Kidney (tissue), 14 donors: ENCODE results near the gene PNRC2. TPM values are rescaled to one million over a fixed set of nuclear protein-coding genes. Genes with fewer than 3 reads are reported as not detected.
"Not testable (repeated sequence)": the region's sequence is repeated elsewhere in the genome, so short reads cannot be mapped to it uniquely, and the experiment has no call there.

Source experiments
- DNase-seq, 5 donors: peaks; one replicate each; pipeline ENCODE4 v3.0.0-alpha.2; 2013 to 2020
- FAIRE-seq: peaks from 2 replicates; lab custom pipeline; 2012; peaks lifted over from hg19 to GRCh38; lab: Jason Lieb, UNC
- H3K27ac ChIP-seq, 2 donors: one replicate each; pipeline ENCODE4 v1.7.0; 2013; ENCODE audit warnings: low read depth in 2 of 2, low read length in 2 of 2, inconsistent platforms in 1 of 2
- H3K27me3 ChIP-seq: one replicate; pipeline ENCODE4 v1.7.1; 2013; ENCODE audit warnings: low read length, inconsistent platforms; ENCODE audit not compliant: control insufficient read depth, insufficient read depth
- H3K36me3 ChIP-seq, 3 donors: one replicate each; pipeline versions ENCODE4 v1.7.0 to v1.7.1; 2013; ENCODE audit warnings: low read length in 3 of 3, control low read depth in 1 of 3, inconsistent platforms in 1 of 3; ENCODE audit not compliant: insufficient read depth in 3 of 3, control insufficient read depth in 2 of 3
- H3K4me1 ChIP-seq, 3 donors: one replicate each; pipeline versions ENCODE4 v1.7.0 to v1.7.1; 2013; ENCODE audit warnings: low read length in 3 of 3, inconsistent platforms in 1 of 3, low read depth in 1 of 3; ENCODE audit not compliant: control insufficient read depth in 2 of 3, insufficient read depth in 2 of 3
- H3K4me3 ChIP-seq, 3 donors: one replicate each; pipeline versions ENCODE4 v1.7.0 to v1.8.1; 2013; ENCODE audit warnings: low read length in 3 of 3, control low read depth in 1 of 3, inconsistent platforms in 1 of 3
- H3K9ac ChIP-seq, 3 donors: one replicate each; pipeline versions ENCODE4 v1.7.0 to v1.7.1; 2013; ENCODE audit warnings: low read length in 3 of 3, control low read depth in 1 of 3, inconsistent platforms in 1 of 3
- H3K9me3 ChIP-seq, 3 donors: one replicate each; pipeline versions ENCODE4 v1.7.0 to v1.7.1; 2013; ENCODE audit warnings: low read length in 3 of 3, control low read depth in 1 of 3, inconsistent platforms in 1 of 3; ENCODE audit not compliant: control insufficient read depth in 2 of 3, insufficient read depth in 1 of 3
- CTCF ChIP-seq: IDR thresholded peaks from 3 replicates; pipeline ENCODE4 v1.5.1; 2012; ENCODE audit warnings: mild to moderate bottlenecking, moderate library complexity, borderline replicate concordance; ENCODE audit not compliant: insufficient read depth; ENCODE audit errors: extremely low read depth
- intact Hi-C: fragments of 100-400 bp; cut with DNase I; formaldehyde crosslinking; loops from one replicate; pipeline ENCODE4 v1.11.1; 2022
- polyA plus RNA-seq: library from polyadenylated mRNA; stranded (reverse); fragments of 350-450 nt; fragmentation: Illumina TruSeq; extraction: RNeasy Lipid Tissue Mini Kit (QIAGEN cat#74804); gene quantifications from one replicate; pipeline ENCODE4 v1.2.3, GENCODE V29; 2014; ENCODE audit warnings: low read depth, low replicate concordance; ENCODE audit not compliant: insufficient read depth
- total RNA-seq: library from RNA; stranded (reverse); fragmentation: NEBNext Ultra II Directional; extraction: Animal tissue kit (Norgen Biotek cat#: 25700); gene quantifications from one replicate; pipeline ENCODE4 v1.2.1, GENCODE V29; 2021
- donor health status: control.
- donor health status: control.
- donor health status: control.
- donor health status: control.
- donor health status: control.
- donor health status: DM: yes; HTN: yes; CAD: no.
- donor health status: Normal renal cell carcinoma (clear cell type).

The PNRC2 gene
- total and polyA plus RNA-seq, 2 donors from 2014 or later = 86.3 to 107 TPM

GRCh38 chr1:24005163-24005562 lies 45.5 kb downstream of the PNRC2 start:
- Histone ChIP-seq H3K27ac (no peak overlapping the region), H3K4me1 (peaks cover 0 to 3% (median 2%) of the 10 kb centered on the region in 3 donors), H3K4me3 (no peak overlapping the region), H3K27me3 (no peaks in the 10 kb centered on the region), H3K9ac (no peak overlapping the region), H3K9me3 (no peaks in the 10 kb centered on the region), H3K36me3 (no peaks in the 10 kb centered on the region)
- FAIRE-seq (no peak), DNase-seq (no peak)
- no peak for TF ChIP-seq CTCF
- intact Hi-C loops = no loop called here

- H3K4me3 ChIP-seq = no peak overlapping the region
- peaks cover 2 to 4% (median 3%) of the 10 kb centered on the region in 3 donors for H3K4me1 ChIP-seq
- H3K36me3 ChIP-seq = no peaks in the 10 kb centered on the region
- FAIRE-seq (no peak), DNase-seq (no peak)
- H3K27ac ChIP-seq = no peak overlapping the region
- no peaks in the 10 kb centered on the region for H3K9me3 ChIP-seq
- TF ChIP-seq CTCF = no peak
- intact Hi-C loops = no loop called here
- no peak overlapping the region for H3K9ac ChIP-seq
- H3K27me3 ChIP-seq = no peaks in the 10 kb centered on the region
Observed at GRCh38 chr1:24007079-24007478, 47.5 kb downstream of the PNRC2 start.

GRCh38 chr1:24008574-24009184 lies 49.1 kb downstream of the PNRC2 start:
- H3K27ac ChIP-seq, H3K4me1 ChIP-seq, H3K9ac ChIP-seq, H3K36me3 ChIP-seq, intact Hi-C loops, FAIRE-seq, H3K27me3 ChIP-seq, H3K4me3 ChIP-seq, H3K9me3 ChIP-seq: not testable (repeated sequence)
- peak in 1 of 5 donors; percentile 75 for DNase-seq

- DNase-seq (peak in 3 of 5 donors; percentile 42 to 66 (median 46)), FAIRE-seq (no peak)
- TF ChIP-seq CTCF = no peak
- H3K4me1 ChIP-seq = peaks cover 2 to 4% (median 3%) of the 10 kb centered on the region in 3 donors
- H3K27ac ChIP-seq = peak overlapping the region in 1 of 2 donors; percentile 28
- intact Hi-C loops = no loop called here
- no peaks in the 10 kb centered on the region for H3K27me3 ChIP-seq
- no peaks in the 10 kb centered on the region for H3K9me3 ChIP-seq
- no peak overlapping the region for H3K4me3 ChIP-seq
- no peaks in the 10 kb centered on the region for H3K36me3 ChIP-seq
- no peak overlapping the region for H3K9ac ChIP-seq
Observed at GRCh38 chr1:24009406-24009805, 49.8 kb downstream of the PNRC2 start.
